Glomerular visceral epithelial cell (primary cell): ENCODE data around the gene FLNA.
"Not testable (repeated sequence)": the region's sequence is repeated elsewhere in the genome, so short reads cannot be mapped to it uniquely, and the experiment has no call there.

Experiments
- DNase-seq: peaks from one replicate; pipeline ENCODE4 v3.0.0-alpha.2; 2016; ENCODE audit errors: extremely low spot score

FLNA gene, protein sequence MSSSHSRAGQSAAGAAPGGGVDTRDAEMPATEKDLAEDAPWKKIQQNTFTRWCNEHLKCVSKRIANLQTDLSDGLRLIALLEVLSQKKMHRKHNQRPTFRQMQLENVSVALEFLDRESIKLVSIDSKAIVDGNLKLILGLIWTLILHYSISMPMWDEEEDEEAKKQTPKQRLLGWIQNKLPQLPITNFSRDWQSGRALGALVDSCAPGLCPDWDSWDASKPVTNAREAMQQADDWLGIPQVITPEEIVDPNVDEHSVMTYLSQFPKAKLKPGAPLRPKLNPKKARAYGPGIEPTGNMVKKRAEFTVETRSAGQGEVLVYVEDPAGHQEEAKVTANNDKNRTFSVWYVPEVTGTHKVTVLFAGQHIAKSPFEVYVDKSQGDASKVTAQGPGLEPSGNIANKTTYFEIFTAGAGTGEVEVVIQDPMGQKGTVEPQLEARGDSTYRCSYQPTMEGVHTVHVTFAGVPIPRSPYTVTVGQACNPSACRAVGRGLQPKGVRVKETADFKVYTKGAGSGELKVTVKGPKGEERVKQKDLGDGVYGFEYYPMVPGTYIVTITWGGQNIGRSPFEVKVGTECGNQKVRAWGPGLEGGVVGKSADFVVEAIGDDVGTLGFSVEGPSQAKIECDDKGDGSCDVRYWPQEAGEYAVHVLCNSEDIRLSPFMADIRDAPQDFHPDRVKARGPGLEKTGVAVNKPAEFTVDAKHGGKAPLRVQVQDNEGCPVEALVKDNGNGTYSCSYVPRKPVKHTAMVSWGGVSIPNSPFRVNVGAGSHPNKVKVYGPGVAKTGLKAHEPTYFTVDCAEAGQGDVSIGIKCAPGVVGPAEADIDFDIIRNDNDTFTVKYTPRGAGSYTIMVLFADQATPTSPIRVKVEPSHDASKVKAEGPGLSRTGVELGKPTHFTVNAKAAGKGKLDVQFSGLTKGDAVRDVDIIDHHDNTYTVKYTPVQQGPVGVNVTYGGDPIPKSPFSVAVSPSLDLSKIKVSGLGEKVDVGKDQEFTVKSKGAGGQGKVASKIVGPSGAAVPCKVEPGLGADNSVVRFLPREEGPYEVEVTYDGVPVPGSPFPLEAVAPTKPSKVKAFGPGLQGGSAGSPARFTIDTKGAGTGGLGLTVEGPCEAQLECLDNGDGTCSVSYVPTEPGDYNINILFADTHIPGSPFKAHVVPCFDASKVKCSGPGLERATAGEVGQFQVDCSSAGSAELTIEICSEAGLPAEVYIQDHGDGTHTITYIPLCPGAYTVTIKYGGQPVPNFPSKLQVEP (N-terminal part only)

GRCh38 chrX:154374313-154375155, at the start of gene FLNA:
Gene FLNA (minus strand): TSS chrX:154374634. CDS start chrX:154371245, 3,389 bp downstream.
- DNase-seq, result peak; percentile 66

DNA sequence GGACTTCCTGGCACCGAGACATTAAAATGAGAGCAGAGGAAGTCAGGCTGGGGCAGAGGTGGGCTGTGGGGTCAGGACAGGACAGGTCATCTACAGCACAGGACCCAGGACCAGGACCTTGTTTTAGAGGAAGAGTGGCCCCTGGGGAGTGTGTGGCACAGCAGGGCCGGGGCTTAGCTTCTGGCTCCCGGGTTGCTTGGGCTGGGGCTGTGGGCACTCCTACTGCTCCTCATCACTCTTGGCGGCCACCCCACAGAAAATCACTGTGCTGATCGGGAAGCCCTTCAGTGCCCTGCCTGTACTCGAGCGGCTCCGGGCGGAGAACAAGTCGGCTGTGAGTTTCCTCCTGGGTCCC, 45.9 kb upstream of the FLNA start:
- DNase-seq, result no peak

DNA sequence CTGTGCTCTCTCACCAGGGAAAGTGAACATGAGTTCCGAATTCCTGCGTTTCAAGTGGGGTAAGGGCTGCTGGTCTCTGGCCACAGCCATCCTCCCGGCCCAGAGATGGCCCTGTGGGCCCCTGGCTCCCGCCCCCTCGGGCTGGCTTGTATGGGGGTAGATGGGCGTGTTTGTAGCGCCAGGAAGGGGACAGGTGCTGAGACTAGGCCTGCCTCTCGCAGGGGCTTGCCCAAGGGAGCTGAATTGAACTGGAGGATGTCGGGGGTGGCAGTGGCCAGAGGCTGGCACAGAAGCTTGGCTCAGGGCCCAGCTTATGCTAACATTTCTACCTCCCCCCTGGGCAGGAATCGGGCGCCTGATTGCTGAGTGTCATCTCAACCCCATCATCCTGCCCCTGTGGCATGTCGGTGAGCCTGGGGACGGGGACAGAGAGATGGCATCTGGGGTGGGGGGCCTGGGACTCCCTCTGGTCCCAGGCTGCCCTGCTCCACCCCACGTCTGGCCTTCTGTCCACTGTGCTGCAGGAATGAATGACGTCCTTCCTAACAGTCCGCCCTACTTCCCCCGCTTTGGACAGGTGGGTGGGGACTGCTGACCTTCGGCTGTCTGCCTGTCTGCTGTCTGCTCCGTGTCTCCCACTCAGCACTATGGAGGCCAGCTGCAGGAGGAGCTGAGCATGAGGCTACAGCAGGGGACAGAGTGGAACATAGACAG, 45.4 kb upstream of the FLNA start:
- DNase-seq, result no peak

GRCh38 chrX:154419189-154419588, 44.8 kb upstream of the FLNA start:
- no peak for DNase-seq

DNA sequence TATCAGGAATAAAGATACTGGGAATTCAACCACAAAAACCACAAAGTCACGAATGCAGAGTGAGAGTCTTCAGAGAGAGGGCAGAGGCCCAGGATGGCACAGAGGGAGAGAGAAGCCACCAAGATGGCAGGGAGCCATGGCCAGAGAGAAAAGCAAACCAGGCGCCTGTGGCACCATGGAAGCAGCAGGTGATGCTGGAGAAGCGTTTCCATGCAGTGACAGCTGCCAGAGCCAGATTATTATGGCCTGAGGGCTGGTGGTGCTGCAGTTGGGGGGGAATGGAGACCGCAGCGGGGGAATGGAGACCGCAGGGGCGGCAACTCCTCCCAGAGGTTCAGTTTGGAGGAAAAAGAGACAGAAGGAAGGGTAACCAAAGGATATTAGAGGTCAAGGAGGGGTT, 42.7 kb upstream of the FLNA start:
- DNase-seq, result no peak

- DNase-seq, result no peak
Measured at GRCh38 chrX:154413142-154413541, 38.7 kb upstream of the FLNA start.

- no peak for DNase-seq
Measured at GRCh38 chrX:154412468-154412867, 38.0 kb upstream of the FLNA start.

GRCh38 chrX:154411981-154412340, 37.5 kb upstream of the FLNA start:
- DNase-seq, result peak; percentile 52

GRCh38 chrX:154409222-154409871, 34.9 kb upstream of the FLNA start, which contains the start of gene DNASE1L1:
Gene DNASE1L1 (minus strand): TSS chrX:154409254. CDS start chrX:154405568, 3,686 bp downstream.
- peak; percentile 88 for DNase-seq

DNA sequence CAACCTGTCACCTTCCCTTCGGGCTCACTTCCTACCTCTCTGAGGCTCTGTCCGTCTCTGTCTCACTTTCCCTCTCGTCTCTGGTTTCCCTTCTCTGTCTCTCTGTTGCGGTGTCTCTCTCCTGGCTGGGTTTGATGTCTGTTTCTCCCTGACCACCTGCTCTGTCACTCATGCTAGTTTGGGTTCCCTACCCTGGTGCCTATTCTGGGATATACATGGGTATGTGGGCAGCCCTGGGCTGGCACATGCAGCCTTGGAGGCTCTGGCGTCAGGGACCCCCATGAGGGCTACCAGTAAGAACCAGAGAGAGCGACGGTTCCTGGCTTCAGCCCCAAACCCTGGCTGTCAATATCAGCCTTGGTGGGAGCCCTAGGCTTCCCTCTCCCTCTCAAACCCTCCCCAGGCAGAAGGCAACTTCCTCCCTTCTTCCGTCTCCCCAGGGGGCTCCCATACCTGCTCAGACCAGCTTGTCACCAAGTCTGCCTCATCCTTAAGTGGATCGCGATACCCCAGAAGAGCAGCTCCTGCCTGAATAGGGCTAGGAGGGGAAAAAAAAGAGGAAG, 34.3 kb upstream of the FLNA start:
- DNase-seq, result no peak

DNA sequence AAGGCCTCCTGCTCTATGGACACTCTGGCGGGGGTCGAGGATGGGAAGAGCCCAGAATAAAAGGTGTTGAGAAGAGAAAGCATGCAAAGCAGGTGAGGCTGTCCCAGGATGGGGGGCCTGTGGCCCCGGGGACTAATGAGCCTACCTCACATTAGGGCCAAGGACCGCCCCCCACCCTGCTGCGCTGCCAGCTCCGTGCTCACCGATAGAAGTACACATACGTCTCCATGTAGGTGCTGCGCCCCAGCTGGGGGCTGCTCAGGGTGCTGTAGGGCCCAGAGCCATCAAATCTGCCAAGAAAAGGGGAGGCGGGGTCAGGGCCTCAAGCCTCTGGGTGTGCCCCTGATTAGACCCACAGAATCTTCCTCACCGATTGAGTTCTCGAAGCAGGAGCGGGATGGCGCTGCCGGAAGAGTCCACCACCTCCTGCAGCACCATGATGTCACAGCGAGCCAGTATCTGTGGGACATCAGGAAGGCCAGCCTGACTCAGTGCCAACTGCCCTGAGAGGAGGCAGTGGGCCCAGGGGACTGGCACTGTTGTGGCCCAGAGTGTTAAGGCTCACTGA, 30.3 kb upstream of the FLNA start:
- no peak for DNase-seq

- DNase-seq, result no peak
Measured at GRCh38 chrX:154403858-154404257, 29.4 kb upstream of the FLNA start.

DNA sequence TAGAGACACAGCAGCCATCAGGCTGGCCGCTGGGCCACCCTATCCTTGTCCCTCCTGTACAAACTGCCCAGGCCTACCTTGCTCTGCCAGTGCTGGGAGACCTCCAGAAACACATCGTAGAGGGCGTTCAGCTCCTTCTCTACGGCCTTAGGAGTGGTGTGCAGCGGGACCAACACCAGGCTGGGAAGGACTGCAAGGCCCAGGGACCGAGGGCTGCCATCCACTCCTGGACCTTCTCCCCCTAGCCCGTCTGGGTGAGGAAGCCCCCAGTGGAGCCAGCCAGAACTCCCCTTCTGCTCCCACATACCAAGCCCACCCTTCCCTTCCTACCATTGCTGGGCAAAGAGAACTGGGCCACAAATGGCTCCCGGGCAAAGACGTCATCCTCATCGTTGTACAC, 28.8 kb upstream of the FLNA start:
- DNase-seq, result no peak

- DNase-seq, result no peak
Measured at GRCh38 chrX:154402622-154403127, 28.2 kb upstream of the FLNA start.

DNA sequence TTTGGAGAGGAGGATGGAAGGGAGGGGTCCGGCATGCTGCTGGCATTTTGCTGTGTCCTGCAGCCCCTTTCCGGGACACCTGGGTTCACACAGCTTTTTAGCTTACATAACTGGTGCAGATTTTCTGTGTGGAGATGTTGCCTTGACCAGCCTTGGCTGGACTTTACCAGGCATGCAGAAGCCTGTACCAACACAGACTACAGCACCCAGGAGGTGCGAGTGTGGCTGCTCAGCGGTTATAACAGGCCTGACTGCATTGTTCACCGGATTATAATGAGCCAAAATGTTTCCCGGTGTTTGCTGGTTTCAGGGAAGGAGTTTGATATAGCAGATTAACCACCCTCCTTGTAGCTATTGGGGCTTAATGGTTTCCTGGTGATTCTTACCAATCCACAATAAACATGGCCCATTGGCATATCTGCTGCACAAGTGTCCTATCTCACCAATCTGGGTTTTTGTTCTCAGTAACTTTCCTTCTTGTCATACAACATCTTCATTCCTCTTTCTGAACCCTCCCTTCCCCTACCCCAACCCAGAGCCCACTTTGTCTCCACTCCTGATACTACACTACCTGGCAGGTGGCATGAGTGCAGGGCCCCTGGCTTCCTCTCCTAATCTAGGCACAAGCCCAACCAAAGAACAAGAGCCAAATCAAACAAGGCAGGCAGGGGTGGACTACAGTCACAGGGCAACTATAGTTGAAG, 27.6 kb upstream of the FLNA start:
- peak; percentile 17 for DNase-seq

DNA sequence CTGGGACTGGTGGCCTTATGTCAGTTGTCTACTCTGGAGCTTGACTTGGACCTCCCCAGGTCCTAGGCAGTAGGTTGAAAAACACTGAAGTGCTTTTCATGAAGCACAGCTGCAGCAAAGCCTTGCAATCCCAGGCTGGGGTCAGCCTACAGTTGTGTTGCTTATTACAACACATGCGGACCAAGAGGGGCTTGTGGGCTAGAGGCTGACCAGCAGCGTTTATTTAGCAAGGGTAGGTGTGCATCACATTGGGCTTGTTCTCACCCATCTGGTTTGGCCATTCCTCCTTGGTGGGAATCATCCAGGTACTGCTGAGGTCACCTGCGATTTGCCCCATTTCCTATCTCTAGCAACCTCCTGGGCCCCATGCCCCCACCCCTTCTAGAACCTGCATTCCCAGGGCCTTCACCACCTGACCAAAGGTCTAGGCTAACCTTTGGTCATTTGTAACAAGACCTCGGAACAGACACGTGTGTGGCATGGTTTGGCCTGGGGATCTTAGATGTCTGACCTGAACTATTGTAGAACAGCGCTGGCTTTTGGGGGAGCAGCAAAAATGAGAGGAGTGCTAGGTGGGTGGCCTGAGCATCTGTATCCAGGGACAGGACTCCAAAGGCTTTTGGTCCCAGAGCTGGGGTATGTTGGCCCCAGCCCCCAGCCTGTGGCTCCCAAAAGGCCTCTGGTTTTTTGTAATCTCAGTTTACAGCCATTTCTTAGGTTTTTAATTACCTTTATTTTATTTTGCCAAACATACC, 26.8 kb upstream of the FLNA start:
- DNase-seq, result peak; percentile 36

DNA sequence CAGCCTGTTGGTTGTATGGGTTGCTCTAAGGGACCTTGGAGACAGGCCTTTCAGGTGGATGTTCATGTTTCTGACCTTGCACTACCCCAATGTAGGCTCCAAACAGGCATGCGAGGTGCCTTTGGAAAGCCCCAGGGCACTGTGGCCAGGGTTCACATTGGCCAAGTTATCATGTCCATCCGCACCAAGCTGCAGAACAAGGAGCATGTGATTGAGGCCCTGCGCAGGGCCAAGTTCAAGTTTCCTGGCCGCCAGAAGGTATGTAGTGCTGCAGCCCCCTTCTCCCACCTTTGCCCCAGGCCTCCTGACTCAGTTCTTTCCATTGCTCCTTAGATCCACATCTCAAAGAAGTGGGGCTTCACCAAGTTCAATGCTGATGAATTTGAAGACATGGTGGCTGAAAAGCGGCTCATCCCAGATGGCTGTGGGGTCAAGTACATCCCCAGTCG, 26.0 kb upstream of the FLNA start:
- DNase-seq, result not testable (repeated sequence)
